HepG2 (cell line): ENCODE data around the gene LRBA. TPM values are rescaled to one million over a fixed set of nuclear protein-coding genes. Genes with fewer than 3 reads are reported as not detected.

Source experiments
- ATAC-seq: fragments of 200-7000 bp; cut with Tn5 transposase; 3 replicates; pipeline ENCODE4 v1.9.1; 2020; ENCODE audit warnings: mild to moderate bottlenecking, moderate library complexity
- BruUV-seq: library from RNA; stranded (reverse); fragments of 400-500 nt; replicated peaks from 2 replicates; lab custom pipeline; 2021; lab: Mats Ljungman, UMichigan
- CTCF ChIA-PET: fragments of 300-600 bp; formaldehyde crosslinking; extraction: SDS; loops from one replicate; lab custom pipeline; 2021; ENCODE audit warnings: low total read pairs, inconsistent platforms, low intra/inter-chr PET ratio; lab: Yijun Ruan, JAX
- POLR2A ChIA-PET: fragments of 350-600 bp; sonication (Branson Sonifier 250); formaldehyde crosslinking; loops from one replicate; lab custom pipeline; 2020; ENCODE audit warnings: antibody characterized with exemption, inconsistent platforms; lab: Yijun Ruan, JAX
- DNase-seq: peaks from one replicate; pipeline ENCODE4 v3.0.0-alpha.2; 2015; ENCODE audit warnings: low spot score
- FAIRE-seq: peaks from 3 replicates; lab custom pipeline; 2011; peaks lifted over from hg19 to GRCh38; lab: Jason Lieb, UNC
- H2AFZ ChIP-seq: one replicate; pipeline ENCODE4 v1.6.1; 2011; ENCODE audit warnings: low read length, inconsistent platforms
- H3K27ac ChIP-seq: fragments of 300-600 bp; 3 replicates; pipeline ENCODE4 v1.8.0; 2011; ENCODE audit warnings: mixed run types, mild to moderate bottlenecking, mixed read lengths, low read length, inconsistent platforms; ENCODE audit not compliant: insufficient read depth; ENCODE audit errors: extremely low read length
- H3K27me3 ChIP-seq, 2 experiments: fragments of 200-600 bp in 1 of 2; 2 replicates in 1 of 2; 3 replicates in 1 of 2; pipeline versions ENCODE4 v1.6.0 to v1.8.0; 2011; ENCODE audit warnings: low read length in 2 of 2, mild to moderate bottlenecking in 2 of 2, moderate library complexity in 2 of 2, inconsistent platforms in 1 of 2; ENCODE audit not compliant: insufficient read depth in 2 of 2, control insufficient read depth in 1 of 2
- H3K36me3 ChIP-seq, 2 experiments: fragments of 200-600 bp in 1 of 2; replicated peaks in 1 of 2; 2 replicates in 1 of 2; 3 replicates in 1 of 2; pipeline versions ENCODE4 v1.5.1 to v1.8.0; 2011; ENCODE audit warnings: low read length in 2 of 2, inconsistent platforms in 1 of 2; ENCODE audit not compliant: insufficient read depth in 2 of 2, control insufficient read depth in 1 of 2
- H3K4me1 ChIP-seq: 2 replicates; pipeline ENCODE4 v1.5.1; 2012; ENCODE audit warnings: low read length, inconsistent platforms; ENCODE audit not compliant: insufficient read depth
- H3K4me2 ChIP-seq: 2 replicates; pipeline ENCODE4 v1.6.0; 2011; ENCODE audit warnings: low read depth, low read length, inconsistent platforms
- H3K4me3 ChIP-seq, 3 experiments: fragments of 200-600 bp in 1 of 3; sonication (generic), shearing (Covaris generic) in 1 of 3; replicated peaks in 1 of 3; 2 replicates each; pipeline ENCODE4 v1.5.1; 2011 to 2016; ENCODE audit warnings: low read length in 3 of 3, inconsistent platforms in 2 of 3, low read depth in 2 of 3, mild to moderate bottlenecking in 2 of 3, control low read depth in 1 of 3, mixed read lengths in 1 of 3; ENCODE audit not compliant: insufficient read depth in 1 of 3
- H3K79me2 ChIP-seq: one replicate; pipeline ENCODE4 v1.6.1; 2011; ENCODE audit warnings: low read length, inconsistent platforms; ENCODE audit not compliant: insufficient read depth
- H3K9ac ChIP-seq: 2 replicates; pipeline ENCODE4 v1.6.0; 2011; ENCODE audit warnings: mild to moderate bottlenecking, low read depth, low read length, inconsistent platforms; ENCODE audit not compliant: insufficient read depth
- H3K9me3 ChIP-seq: 2 replicates; pipeline ENCODE4 v1.5.1; 2012; ENCODE audit warnings: mild to moderate bottlenecking, low read length
- H4K20me1 ChIP-seq: 2 replicates; pipeline ENCODE4 v1.6.0; 2011; ENCODE audit warnings: inconsistent platforms, mild to moderate bottlenecking, low read length, moderate library complexity; ENCODE audit not compliant: insufficient read depth
- ADNP ChIP-seq: sonication (generic); formaldehyde crosslinking; IDR thresholded peaks from 2 replicates; pipeline ENCODE4 v1.4.0; 2020; ENCODE audit warnings: missing genetic modification reagents
- CCDC6 ChIP-seq: sonication (generic); formaldehyde crosslinking; IDR thresholded peaks from 2 replicates; pipeline ENCODE4 v1.8.1; 2022; ENCODE audit warnings: mild to moderate bottlenecking, missing genetic modification reagents, moderate library complexity
- MAF1 ChIP-seq: sonication (generic); formaldehyde crosslinking; IDR thresholded peaks from 2 replicates; pipeline ENCODE4 v1.5.0; 2020; ENCODE audit warnings: missing genetic modification reagents, borderline replicate concordance
- PHB2 ChIP-seq: fragments of 450-650 bp; IDR thresholded peaks from 2 replicates; pipeline ENCODE4 v1.6.1; 2018; ENCODE audit not compliant: partially characterized antibody
- YY1 ChIP-seq: IDR thresholded peaks from 2 replicates; pipeline ENCODE4 v1.6.1; 2011; ENCODE audit warnings: low read length, low read depth, moderate library complexity, mild to moderate bottlenecking; ENCODE audit not compliant: insufficient read depth, insufficient replicate concordance
- ZBTB8A ChIP-seq: sonication (generic); formaldehyde crosslinking; IDR thresholded peaks from 2 replicates; pipeline ENCODE4 v1.4.0; 2020; ENCODE audit warnings: mild to moderate bottlenecking, low read depth, missing genetic modification reagents, borderline replicate concordance
- ZFP36 ChIP-seq: fragments of 150-350 bp; IDR thresholded peaks from 2 replicates; pipeline ENCODE4 v1.6.1; 2018; ENCODE audit warnings: borderline replicate concordance, low read length, low read depth; ENCODE audit not compliant: partially characterized antibody
- ZNF12 ChIP-seq: sonication (generic); formaldehyde crosslinking; IDR thresholded peaks from 2 replicates; pipeline ENCODE4 v1.5.0; 2020; ENCODE audit warnings: missing genetic modification reagents
- ZNF207 ChIP-seq: fragments of 450-650 bp; IDR thresholded peaks from 2 replicates; pipeline ENCODE4 v1.6.1; 2016; ENCODE audit warnings: antibody characterized with exemption, borderline replicate concordance
- ZNF331 ChIP-seq: sonication (generic); formaldehyde crosslinking; IDR thresholded peaks from 2 replicates; pipeline ENCODE4 v1.4.0; 2020; ENCODE audit warnings: missing genetic modification reagents
- ZNF547 ChIP-seq: sonication (generic); formaldehyde crosslinking; IDR thresholded peaks from 2 replicates; pipeline ENCODE4 v1.5.1; 2020; ENCODE audit warnings: mild to moderate bottlenecking, missing genetic modification reagents
- ZNF557 ChIP-seq: sonication (generic); formaldehyde crosslinking; IDR thresholded peaks from 2 replicates; pipeline ENCODE4 v1.4.0; 2020; ENCODE audit warnings: missing genetic modification reagents
- WGBS: methylation state at CpG from one replicate; pipeline ENCODE4 v1.1.6; 2017; ENCODE audit warnings: low lambda C conversion rate; 5-methylcytosine and 5-hydroxymethylcytosine counted together
- in situ Hi-C: cut with HindIII; loops from 2 replicates; pipeline ENCODE4 v1.10.0; 2017; ENCODE audit warnings: low pct_unique_long_range_greater_than_20kb; ENCODE audit not compliant: extremely low pct_ligation_motif_present
- intact Hi-C: fragments of 100-400 bp; cut with micrococcal nuclease; formaldehyde crosslinking; loops from one replicate; pipeline ENCODE4 v1.10.0; 2022; ENCODE audit not compliant: unreplicated experiment
- polyA plus RNA-seq, 8 experiments: library from polyadenylated mRNA; depleted of rRNA in 3 of 8; stranded (reverse) in 7 of 8; unstranded in 1 of 8; fragments of >200 nt; fragmentation: Illumina TruSeq in 4 of 8; extraction: Trizol in 4 of 8; gene quantifications; 2 replicates each; pipeline versions ENCODE4 v1.2.1 to v1.2.3, GENCODE V29; 2011 to 2016; ENCODE audit warnings: low read depth in 4 of 8, missing spikeins in 1 of 8, mixed read lengths in 1 of 8; ENCODE audit not compliant: insufficient read depth in 1 of 8
- total RNA-seq, 5 experiments: library from RNA; depleted of rRNA; stranded (reverse); fragments of >200 nt; fragmentation: Illumina TruSeq; extraction: Trizol; gene quantifications; 2 replicates each; pipeline ENCODE4 v1.2.3, GENCODE V29; 2016; ENCODE audit warnings: low read depth in 1 of 5
- TF ChIP-seq, protein P1 (sequence below): IDR thresholded peaks from 2 replicates; pipeline ENCODE4 v1.6.1; 2016; ENCODE audit warnings: missing compliant biosample characterization, missing genetic modification reagents, borderline replicate concordance
- TF ChIP-seq, protein P2 (sequence below): sonication (generic); formaldehyde crosslinking; IDR thresholded peaks from 2 replicates; pipeline ENCODE4 v1.5.0; 2020; ENCODE audit warnings: missing genetic modification reagents
- TF ChIP-seq, protein P3 (sequence below): sonication (generic); formaldehyde crosslinking; IDR thresholded peaks from 2 replicates; pipeline ENCODE4 v1.4.0; 2020; ENCODE audit warnings: mild to moderate bottlenecking, missing genetic modification reagents

LRBA gene
- total and polyA plus RNA-seq, 2 of the 13 experiments (the other 11 are each of a cell fraction or from before 2014, with no cell fraction given) = 21.0 to 37.2 TPM

DNA sequence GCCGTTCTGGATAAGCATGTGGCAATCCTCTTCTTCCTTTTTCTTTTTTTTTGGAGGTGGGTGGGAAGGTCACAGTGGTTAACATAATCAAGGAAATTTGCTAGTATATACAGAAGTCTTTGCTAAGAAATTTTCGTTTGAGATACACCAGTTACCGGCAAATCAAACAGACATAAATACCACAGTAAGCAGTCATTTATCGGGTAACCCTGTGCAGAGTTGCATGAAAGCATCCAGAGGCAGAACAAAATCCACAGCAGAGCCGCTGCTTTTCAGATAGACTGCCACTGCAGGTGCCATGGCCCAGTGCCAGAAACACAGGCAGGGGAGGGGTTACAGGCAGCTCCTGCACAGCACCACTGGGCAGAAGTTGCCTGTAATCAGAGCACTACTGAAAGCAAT is 612.2 kb downstream of the LRBA start:
- POLR2A ChIA-PET = no interaction called here
- H2AFZ ChIP-seq = no peak overlapping the region
- no peak overlapping the region for H3K27ac ChIP-seq
- intact Hi-C loops (no loop called here), in situ Hi-C loops (no loop called here)
- H3K79me2 ChIP-seq = no peaks in the 10 kb centered on the region
- H3K36me3 ChIP-seq = no peaks in the 10 kb centered on the region; a peak in 1 of 5 replicates
- H3K4me1 ChIP-seq = no peaks in the 10 kb centered on the region
- peak; percentile 32; the same call in 1 of the 3 replicates for ATAC-seq
- no peak overlapping the region for H3K4me3 ChIP-seq
- no peak for TF ChIP-seq ADNP (CRISPR knock-in tag)
- TF ChIP-seq ZNF331 (CRISPR knock-in tag) = no peak
- TF ChIP-seq ZNF12 (CRISPR knock-in tag) = no peak
- no peak for TF ChIP-seq PHB2
- TF ChIP-seq CCDC6 (CRISPR knock-in tag) = no peak
- TF ChIP-seq, protein P1, sequence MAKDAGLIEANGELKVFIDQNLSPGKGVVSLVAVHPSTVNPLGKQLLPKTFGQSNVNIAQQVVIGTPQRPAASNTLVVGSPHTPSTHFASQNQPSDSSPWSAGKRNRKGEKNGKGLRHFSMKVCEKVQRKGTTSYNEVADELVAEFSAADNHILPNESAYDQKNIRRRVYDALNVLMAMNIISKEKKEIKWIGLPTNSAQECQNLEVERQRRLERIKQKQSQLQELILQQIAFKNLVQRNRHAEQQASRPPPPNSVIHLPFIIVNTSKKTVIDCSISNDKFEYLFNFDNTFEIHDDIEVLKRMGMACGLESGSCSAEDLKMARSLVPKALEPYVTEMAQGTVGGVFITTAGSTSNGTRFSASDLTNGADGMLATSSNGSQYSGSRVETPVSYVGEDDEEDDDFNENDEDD = no peak
- TF ChIP-seq ZFP36 = no peak
- TF ChIP-seq, protein P2, sequence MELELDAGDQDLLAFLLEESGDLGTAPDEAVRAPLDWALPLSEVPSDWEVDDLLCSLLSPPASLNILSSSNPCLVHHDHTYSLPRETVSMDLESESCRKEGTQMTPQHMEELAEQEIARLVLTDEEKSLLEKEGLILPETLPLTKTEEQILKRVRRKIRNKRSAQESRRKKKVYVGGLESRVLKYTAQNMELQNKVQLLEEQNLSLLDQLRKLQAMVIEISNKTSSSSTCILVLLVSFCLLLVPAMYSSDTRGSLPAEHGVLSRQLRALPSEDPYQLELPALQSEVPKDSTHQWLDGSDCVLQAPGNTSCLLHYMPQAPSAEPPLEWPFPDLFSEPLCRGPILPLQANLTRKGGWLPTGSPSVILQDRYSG (CRISPR knock-in tag) = no peak
- TF ChIP-seq, protein P3, sequence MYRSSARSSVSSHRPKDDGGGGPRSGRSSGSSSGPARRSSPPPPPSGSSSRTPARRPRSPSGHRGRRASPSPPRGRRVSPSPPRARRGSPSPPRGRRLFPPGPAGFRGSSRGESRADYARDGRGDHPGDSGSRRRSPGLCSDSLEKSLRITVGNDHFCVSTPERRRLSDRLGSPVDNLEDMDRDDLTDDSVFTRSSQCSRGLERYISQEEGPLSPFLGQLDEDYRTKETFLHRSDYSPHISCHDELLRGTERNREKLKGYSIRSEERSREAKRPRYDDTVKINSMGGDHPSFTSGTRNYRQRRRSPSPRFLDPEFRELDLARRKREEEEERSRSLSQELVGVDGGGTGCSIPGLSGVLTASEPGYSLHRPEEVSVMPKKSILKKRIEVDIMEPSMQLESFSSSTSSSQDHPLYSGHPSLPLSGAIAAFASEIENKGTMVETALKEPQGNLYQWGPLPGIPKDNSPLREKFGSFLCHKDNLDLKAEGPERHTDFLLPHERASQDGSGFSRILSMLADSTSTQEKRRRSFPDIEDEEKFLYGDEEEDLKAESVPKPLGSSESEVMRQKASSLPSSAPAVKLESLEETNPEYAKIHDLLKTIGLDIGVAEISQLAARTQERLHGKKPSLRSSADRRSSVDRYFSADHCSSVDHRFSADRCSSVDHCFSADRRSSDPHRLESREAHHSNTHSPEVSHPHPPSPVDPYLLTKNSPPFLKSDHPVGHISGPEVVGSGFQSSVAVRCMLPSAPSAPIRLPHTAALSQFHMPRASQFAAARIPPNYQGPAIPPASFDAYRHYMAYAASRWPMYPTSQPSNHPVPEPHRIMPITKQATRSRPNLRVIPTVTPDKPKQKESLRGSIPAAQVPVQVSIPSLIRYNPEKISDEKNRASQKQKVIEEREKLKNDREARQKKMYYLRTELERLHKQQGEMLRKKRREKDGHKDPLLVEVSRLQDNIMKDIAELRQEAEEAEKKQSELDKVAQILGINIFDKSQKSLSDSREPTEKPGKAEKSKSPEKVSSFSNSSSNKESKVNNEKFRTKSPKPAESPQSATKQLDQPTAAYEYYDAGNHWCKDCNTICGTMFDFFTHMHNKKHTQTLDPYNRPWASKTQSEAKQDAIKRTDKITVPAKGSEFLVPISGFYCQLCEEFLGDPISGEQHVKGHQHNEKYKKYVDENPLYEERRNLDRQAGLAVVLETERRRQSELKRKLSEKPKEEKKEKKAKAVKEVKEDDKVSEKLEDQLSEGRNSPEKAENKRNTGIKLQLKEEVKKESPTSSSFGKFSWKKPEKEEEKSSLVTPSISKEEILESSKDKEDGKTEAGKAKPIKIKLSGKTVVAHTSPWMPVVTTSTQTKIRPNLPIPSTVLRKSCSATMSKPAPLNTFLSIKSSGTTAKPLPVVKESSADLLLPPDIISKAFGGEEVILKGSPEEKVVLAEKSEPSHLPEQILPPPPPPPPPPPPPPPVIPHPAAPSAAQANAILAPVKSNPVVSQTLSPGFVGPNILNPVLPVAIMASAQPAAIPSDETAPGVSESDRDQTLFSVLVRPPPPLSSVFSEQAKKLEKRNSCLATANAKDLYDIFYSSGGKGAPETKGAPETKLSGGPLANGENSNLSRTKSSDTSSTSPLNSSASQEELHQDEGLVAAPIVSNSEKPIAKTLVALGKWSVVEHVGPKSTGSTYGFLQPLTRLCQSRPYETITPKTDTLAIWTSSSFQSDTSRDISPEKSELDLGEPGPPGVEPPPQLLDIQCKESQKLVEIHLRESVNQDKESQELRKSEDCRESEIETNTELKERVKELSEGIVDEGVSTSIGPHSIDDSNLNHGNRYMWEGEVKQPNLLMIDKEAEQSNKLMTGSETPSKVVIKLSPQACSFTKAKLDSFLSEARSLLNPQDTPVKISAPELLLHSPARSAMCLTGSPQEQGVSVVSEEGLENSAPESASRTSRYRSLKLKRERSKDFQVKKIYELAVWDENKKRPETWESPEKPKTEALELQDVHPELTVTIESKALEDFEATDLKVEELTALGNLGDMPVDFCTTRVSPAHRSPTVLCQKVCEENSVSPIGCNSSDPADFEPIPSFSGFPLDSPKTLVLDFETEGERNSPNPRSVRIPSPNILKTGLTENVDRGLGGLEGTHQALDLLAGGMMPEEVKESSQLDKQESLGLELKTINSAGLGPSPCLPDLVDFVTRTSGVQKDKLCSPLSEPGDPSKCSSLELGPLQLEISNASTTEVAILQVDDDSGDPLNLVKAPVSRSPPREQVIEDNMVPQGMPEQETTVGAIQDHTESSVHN (CRISPR knock-in tag) = no peak
- TF ChIP-seq ZNF207 = no peak
- TF ChIP-seq MAF1 (CRISPR knock-in tag) = no peak
- TF ChIP-seq ZBTB8A (CRISPR knock-in tag) = no peak
- no peak for TF ChIP-seq YY1
- no peak for TF ChIP-seq ZNF547 (CRISPR knock-in tag)
- no peak for TF ChIP-seq ZNF557 (CRISPR knock-in tag)
- 80% methylated on average over 5 of the region's 5 CpGs for WGBS
- H3K9ac ChIP-seq = no peak overlapping the region
- no peak for FAIRE-seq
- H3K27me3 ChIP-seq = no peaks in the 10 kb centered on the region
- H3K9me3 ChIP-seq = no peaks in the 10 kb centered on the region
- H3K4me2 ChIP-seq = no peak overlapping the region
- BruUV-seq = no TSS peak
- H4K20me1 ChIP-seq = no peaks in the 10 kb centered on the region
- CTCF ChIA-PET = no interaction called here
- no peak for DNase-seq
